NCI-H510A (cell line): ENCODE data around the gene JAZF1.

Source experiments
- DNase-seq: peaks from one replicate; lab custom pipeline; 2025; lab: John Stamatoyannopoulos, UW

The JAZF1 gene

DNA sequence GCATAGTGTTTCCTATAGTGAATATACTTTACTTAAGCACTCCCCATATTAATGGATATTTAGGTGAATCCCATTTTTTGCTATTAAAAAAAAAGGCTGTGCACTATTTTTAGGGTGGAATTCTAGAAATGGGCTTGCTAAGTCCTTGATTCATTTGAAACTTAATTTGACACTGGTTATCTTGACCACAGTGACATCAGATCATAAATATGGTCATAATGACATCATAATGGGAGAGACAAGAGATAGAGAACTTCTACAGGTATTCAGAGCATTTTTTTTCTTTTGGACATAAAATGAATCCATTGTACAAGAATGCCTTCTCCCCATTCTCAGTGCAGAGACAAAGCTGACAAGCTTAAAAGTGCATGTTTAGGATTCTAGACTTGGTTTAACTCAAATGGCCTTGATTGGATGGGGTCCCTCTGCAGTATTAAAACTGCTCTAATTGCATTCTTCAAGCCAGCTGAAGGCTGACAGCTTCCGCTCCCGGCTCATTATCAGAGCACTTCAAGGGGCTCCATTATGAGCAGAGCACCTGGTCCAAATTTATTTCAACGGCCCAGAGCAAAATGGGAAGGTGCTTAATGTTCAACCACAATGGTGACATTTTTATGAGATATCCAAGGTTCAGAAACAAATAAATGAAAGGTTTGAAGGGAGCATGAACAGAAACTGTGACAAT lies 104.8 kb downstream of the JAZF1 start:
- DNase-seq: no peak

DNA sequence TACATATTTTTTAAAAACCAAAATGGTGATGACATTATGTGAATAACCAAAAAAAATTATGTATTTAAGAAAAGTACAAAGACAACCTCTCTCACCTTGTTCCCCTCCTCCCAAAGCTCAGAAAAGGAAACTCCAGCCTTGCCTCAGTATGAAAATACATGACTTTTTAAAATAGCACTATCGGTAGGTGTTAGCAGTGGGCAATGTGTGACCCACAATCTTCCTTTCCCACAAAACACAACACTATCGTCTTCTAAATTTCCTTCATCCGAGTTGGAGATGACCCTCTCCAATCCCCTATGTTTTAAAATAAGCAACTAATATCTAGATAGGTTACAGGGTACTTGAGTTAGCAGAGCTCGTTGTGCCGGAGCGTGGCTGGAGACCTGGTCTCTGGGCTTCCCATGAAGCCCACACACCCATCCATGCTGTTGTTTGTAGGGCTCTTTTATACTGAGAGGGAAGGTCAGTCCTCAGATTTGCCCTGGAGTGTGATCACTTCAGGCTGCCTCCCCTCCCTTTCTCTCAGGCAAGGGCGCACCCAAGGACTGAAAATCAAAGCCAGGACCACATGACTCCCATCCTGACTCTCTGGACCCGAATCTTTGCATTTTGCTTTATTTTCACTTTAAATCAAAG lies 107.6 kb downstream of the JAZF1 start:
- no peak for DNase-seq

DNA sequence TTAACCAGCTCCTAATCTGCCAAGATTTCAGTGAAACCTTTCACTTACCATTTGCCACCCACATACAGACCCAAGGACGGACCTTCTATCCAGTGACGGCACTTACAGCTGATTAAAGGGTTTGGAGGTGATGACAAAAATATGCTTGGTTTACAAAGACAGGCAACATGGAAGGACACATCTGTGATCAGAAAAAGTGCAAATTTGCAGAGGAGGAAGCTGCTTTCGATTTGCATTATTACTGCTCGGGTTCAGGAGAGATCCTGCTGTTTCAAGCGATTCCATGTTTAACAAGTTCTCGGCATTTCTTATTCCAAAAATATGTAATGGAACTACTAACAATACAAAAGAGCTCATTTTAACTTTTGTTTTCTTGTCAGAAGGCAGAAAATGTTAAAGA lies 109.0 kb downstream of the JAZF1 start:
- no peak for DNase-seq

DNA sequence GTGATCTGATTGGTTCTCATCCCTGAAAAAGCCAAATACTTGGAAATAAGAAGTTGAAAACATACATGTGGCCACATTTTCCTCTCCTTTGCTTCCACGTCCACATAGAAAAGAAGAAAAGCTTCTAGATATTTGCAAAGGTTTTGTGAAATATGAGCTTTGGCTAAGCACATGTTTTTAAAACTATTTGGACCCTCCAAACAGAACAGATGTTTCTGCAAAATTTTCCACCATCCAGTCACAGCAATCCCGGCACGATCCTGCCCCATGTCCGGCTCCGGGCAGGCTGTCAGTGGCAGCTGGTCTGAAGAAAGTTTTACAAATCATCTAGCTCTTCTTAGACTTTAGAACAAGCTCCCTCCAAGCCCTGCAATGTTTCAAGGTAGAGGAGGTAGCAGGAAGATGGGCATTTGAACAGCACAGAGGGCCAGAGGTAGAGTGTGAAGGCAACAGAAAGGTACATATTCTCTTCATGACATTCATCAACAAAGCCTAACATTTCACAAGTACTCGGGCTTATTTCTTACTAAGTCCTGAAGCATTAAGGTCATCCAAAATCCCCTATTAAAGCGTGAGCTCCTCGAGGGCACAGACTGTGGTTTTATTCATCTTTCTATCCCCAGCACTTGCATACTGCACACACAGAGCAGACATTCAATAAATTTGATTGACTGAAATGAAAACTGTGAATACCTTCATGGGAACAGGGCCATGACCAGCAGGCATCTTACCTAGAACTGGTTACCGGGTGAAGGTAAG lies 110.1 kb downstream of the JAZF1 start:
- no peak for DNase-seq

DNA sequence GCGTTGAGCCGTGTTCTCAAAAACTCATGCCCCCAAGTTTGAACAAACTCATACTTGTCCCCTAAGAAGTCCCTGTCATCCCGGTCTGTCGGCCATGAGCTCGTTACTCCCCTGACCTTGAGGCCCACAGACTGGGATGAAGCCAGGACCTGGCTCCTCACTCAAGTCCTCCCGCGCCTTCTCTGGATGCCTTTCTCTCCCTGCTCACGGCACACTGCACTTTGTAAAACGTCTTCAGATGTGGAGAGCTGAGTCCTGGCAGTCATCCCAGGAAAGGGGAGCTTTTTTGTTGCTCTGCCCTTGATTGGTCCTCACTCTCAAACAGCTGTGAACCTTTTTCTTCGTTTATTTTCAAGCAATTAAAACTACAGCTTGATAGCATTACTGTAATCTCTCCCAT lies 110.8 kb downstream of the JAZF1 start:
- DNase-seq: no peak

DNA sequence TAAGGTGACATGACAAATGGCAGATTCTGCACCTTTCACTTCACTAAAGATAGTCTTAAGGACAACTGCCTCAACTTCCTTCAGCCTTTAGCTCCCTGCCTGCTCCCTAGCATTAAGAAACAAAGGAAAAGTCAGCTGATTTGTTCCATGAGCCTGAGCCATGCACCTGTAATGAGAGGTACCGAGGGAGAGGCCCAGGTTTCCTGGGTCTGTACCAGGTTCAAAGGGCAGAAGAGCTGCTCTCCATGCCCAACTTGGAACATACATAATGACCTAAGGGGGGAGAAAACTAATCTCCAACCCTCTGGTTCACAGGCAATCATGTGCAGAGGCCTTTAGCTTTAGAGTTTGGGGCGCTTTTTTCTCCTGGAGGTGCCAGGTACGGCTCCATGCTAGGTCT lies 111.2 kb downstream of the JAZF1 start:
- no peak for DNase-seq

DNA sequence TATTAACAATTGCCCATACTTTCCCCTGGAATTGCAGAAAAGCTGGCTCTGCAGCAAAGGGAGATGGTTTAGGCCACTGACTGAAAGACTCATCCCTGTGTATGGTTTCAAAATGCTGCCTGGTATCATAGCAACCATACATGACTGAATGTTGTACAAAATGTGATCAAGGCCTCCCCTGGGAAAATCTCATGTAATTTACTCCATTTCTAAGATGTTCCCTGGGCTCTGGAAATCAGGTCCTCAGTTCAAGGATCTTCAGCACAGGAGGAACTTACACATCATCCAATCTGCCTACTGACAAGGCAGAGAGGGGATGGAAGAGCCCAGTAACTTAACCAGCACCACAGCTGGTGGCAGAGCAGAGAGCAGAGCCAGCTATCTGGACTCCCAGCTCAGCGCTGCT lies 111.8 kb downstream of the JAZF1 start:
- no peak for DNase-seq

DNA sequence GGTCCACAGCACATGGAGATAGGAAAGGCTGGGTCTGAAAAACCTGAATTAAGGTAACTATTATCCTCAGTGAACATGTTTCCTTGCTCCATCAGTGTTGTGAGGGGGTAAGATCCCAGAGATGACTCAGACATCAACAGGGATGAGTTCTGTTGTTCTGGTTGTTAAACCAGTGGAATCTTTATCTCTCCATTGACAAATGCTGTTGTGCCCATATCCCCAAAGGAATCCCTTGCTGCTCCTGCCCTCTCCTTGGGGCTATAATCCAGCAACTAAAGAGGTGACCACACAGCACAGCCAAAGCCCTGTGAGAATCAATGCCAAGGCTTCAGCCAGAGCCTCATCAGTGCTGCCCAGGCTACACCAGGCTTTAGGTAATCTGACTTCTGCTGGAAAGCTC lies 113.4 kb downstream of the JAZF1 start:
- no peak for DNase-seq

DNA sequence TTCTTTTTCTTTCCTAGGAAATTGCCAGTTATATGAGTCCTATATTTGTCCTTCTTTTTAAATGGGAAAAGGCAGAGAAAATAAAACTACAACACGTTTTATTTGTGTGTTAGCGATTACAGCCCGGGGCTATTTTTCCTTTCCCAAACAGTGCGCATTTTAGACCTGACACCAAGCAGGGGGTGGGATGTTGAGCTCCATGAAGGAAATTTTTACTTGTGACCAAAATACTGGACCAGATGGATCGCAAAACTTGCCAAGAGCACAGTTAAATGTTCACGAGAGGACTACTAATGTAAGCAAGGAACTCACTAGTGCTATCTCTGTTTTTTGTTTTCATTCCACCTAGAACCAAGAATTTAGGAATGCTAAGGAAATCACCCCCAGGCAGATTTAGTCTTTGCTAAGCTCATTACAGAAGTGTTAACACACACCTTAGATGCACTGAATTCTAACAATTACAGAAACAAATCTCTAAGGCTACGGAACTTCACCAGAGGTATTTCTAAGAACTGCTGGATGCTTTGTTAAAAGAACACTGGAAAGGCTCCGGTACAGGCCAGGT lies 114.8 kb downstream of the JAZF1 start:
- no peak for DNase-seq

DNA sequence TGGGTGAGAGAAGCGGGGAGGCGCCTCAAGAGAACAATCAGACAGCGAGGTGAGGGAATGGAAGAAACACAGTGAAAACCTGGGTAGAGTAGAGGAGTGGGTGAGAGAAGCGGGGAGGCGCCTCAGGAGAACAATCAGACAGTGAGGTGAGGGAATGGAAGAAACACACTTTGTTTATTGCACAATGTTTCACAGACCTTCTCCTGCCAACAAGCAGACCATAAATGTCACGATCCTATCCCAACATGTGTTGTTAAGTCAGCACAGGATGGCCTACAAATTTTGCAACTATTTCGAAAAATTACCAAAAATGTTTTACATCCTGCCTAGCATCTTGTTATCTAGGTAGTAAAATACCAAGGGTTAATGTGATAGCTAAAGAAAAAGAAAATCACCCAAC lies 115.3 kb downstream of the JAZF1 start:
- no peak for DNase-seq

DNA sequence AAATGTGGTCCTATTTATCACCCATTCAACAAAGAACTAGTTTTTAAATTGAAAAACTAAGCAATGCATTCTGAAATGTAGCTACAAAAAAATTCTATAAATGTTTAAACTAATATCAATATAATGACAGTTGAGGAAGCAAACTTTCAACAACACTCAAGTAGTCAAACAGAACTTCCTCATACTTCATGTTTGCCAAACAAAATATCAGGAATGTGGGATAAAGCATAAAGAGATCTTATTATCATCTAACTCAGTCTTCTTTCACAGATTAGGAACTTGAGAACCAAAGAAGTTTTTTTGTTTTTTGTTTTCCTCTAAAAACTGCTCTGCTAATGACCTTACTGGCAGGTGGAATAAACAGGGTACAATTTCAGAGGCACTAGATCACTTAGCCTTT lies 116.2 kb downstream of the JAZF1 start:
- no peak for DNase-seq

DNA sequence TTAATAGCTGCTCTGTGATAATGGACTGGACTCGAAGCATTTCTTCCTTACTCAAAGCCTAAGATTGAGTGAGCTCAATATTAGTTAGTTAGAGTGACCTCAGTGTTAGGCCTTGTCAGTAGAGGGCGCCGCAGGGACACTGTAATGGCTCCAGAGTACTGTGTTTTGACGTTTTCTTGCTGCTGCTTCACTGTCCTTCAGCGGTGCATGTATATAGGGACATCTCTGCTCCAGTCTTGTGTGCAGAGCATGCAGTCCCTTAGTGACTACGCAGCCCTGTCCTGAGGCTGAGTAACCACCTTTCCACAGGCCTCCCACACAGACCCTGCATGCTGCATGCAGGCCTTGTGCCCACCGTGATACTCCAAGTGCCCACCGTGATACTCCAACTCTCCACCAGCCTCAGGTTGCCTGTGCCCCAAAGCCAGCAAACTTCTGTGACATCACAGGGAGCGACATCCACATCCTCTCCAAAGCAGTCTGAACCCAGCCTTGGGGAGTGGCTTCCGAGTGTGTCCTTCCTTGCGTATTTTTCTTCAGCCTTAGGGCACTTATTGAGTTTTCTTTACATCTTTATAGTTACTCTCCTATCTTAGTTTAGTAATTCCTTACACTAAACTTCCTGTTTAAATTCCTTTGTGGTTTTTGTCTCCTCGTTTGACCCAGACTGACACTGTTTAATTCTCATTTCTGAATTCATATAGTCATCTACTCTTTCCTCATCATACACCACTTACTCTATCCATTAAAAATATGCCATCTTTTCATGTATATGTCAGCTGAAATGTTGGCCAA lies 118.2 kb downstream of the JAZF1 start:
- DNase-seq: peak; percentile 30

DNA sequence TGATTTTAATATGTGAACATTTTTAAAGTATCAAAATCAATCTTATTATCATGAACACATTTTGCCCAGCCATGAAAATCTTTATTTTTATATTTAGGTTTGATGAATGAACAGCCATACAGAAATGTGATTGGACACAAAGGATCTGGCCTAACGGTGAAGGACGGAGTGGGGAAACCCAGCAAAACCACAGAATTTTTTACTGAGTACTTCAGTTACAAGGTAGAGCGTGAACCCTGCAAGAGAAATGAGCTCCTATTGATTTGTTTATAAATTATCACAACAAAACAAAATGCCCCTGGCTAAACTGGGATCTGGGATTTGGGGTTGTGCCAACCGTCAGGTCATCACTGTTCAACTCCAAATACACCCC lies 118.8 kb downstream of the JAZF1 start:
- DNase-seq: no peak

DNA sequence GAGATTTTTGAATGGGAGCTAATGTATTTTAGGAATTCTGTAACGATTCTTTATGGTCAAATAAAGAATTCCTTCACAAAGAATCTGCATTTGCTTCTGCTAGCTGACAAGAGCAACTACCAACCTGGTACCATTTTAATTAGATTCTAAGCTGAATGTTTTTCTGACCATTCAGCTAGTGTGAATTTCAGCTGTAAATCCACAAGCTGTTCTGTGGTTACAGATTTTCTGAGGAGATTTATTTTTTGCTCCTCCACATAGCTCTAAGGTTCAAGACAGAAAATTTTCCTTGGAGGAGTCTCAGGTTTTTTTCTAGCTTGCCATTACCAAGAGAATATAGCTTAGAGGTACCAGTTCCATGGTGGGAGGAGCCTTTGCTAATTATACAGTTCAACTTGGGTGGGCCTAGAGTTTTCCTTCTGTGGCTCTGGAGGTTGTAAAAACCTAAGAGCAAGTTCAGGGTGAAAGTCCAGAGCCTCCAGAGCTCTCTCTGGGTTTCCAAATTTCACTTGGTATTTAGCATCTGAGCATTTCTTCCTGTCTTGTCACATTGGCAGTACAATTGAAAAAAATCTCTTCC lies 120.1 kb downstream of the JAZF1 start:
- DNase-seq: no peak

DNA sequence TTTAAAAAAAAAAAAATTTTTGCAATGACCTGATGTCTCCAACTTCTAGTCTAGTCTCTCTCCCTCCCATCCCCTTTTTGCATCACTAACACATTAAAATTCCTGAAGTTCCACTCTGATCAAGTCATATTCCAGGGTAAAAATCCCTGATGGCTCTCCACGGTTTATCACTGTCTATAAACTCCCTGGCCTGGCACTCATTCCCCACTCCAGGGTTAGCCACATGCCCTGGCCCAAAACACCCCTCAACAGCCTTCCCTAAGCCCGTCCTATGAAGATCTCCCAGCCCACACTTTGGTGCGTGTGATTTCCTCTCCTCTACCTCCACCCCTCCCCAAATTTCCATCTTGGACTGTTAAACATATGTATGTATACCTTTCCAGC lies 125.4 kb downstream of the JAZF1 start:
- no peak for DNase-seq

DNA sequence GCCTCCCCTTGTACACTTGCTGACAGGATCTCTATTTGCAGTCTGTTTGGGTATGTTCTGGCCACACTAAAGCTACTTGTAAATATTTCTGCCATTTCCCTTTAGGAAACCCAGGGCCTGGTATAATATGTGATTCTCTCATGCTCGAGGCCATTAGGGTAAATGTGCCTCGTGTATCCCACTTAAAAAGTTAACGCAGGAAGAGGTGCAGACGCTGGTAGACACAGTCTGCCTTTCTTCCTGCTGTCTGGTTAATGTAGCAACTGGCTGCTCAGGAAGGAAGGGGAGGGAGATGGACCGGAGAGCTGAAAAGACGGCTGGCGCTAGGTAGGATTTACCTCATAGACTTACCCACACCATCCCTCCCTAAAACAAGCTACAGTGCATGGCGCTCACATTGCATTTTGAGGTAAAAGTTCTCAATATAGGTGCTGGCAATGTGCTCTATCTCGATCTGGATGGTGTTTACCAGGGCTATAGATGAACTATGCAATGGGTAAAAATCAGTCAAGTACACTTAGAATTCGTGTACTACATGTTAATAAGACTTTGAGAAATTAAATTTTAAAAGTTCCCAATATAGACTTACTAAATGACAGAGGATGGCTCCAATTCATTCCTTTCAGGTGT lies 125.9 kb downstream of the JAZF1 start:
- DNase-seq: no peak

DNA sequence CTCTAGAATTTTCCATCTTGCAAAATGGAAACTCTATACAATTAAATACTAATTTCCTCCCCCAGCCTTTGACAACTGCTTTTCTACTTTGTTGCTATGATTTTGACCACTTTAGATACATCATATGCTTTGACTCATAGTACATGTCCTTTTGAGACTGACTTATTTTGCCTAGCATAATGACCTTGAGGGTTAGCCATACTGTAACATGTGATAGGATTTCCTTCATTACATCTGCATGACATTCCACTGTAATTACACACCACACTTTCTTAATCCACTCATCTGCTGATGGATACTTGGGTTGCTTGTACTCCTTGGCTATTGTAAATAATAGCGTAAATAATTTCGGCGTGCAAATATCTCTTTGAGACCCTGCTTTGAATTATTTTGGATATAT lies 127.7 kb downstream of the JAZF1 start:
- no peak for DNase-seq

DNA sequence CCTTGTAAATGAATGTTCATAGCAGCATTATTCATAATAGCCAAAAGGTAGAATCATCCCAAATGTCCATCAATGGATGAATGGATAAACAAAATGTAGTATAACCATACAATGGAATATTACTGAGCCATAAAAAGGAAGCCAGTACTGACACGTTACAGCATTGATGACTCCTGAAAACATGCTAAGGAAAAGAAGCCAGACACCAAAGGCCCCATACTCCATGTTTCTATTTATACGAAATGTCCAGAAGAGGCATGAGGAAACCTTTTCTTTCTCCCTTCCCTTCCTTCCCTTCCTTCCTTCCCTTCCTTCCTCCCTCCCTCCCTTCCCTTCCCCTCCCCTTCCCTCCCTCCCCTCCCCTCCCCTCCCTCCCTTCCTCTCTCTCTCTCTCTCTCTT lies 131.9 kb downstream of the JAZF1 start:
- DNase-seq: no peak

DNA sequence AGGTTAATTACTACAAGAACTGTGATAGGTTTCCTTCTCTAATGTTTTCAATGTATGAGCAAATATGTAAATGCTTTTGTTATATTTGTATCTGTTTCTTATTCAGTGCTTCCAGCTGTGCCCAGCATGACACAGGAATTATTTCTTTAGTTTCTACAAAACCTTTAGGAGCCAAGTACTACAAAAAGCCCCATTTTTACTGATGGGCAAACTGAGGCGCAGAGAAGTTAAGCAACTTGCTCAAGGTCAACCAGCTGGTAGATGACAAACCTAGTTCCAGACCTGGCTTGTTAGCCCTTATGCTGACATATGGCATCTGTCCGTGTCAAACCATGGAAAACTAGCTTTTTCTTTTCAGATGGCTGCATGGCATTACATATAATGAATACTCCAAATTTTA lies 134.6 kb downstream of the JAZF1 start:
- no peak for DNase-seq

DNA sequence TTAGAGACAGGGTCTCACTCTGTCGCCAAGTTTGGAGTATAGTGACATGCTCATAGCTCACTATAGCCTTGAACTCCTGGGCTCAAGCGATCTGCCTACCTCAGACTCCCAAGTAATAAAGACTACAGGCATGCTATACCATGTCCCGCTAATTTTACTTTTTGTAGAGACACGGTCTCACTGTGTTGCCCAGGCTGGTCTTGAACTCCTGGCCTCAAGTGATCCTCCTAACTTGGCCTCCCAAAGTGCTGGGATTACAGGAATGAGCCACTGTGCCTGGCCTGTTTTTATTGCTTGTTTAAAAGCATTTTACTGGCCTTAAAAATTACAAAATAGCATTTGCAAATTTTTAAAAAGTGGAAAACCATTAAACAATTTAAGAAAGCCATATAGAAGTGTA lies 135.0 kb downstream of the JAZF1 start:
- no peak for DNase-seq

DNA sequence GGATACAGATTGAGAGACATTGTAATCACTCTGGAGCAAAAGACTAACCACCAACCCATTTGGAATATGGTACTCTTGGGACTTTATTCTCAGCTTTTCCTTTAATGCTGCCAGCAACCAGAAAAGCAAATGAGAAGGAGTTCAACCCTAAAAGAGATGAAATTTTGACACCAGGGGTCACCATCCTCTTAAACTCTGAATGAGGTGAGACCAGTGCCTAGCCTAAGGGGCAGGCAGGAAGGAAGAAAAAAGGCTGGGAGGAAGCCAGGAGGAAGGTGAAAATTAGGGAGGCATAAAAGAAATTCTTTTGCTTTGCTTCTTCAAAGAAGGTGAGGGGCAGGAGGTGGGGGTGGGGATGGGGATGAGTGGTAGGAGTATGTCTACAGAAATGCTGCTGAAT lies 135.8 kb downstream of the JAZF1 start:
- DNase-seq: no peak

DNA sequence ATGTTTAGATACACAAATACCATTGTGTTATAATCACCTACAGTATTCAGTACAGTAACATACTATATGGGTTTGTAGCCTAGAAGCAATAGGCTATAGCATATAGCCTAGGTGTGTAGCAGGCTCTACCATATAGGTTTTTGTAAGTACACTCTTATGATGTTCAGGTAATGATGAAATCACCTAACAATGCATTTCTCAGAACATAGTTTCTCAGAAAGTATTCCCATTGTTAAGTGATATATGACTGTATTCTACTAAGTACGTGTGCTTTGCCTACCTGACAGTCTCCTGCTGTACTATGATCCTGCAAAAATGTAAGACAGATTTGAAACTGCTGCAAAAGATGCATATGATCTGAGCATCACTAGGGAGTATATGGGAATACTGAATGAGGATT lies 137.9 kb downstream of the JAZF1 start:
- DNase-seq: no peak
